ACC112 (cell line): ENCODE results near the gene LRCOL1.

Experiments used
- H2AFZ ChIP-seq: fragments of 200-600 bp; sonication (generic); one replicate; pipeline ENCODE4 v1.6.0; 2017; ENCODE audit warnings: antibody characterized with exemption, low read length; ENCODE audit not compliant: unreplicated experiment
- H3K27ac ChIP-seq: fragments of 200-600 bp; sonication (generic); 2 replicates; pipeline ENCODE4 v1.5.1; 2014; ENCODE audit warnings: low read depth, mild to moderate bottlenecking, antibody characterized with exemption, low read length, moderate library complexity
- H3K27me3 ChIP-seq: fragments of 200-600 bp; sonication (generic); 2 replicates; pipeline ENCODE4 v1.6.1; 2014; ENCODE audit warnings: mild to moderate bottlenecking, antibody characterized with exemption, low read length, moderate library complexity, mixed read lengths; ENCODE audit not compliant: insufficient read depth
- H3K36me3 ChIP-seq: fragments of 200-600 bp; sonication (generic); 2 replicates; pipeline ENCODE4 v1.6.1; 2016; ENCODE audit warnings: mild to moderate bottlenecking, antibody characterized with exemption, low read length, moderate library complexity, mixed read lengths; ENCODE audit not compliant: insufficient read depth
- H3K4me1 ChIP-seq: fragments of 200-600 bp; sonication (generic); one replicate; pipeline ENCODE4 v1.6.1; 2016; ENCODE audit warnings: low read length, mixed read lengths; ENCODE audit not compliant: insufficient read depth, unreplicated experiment, control insufficient read depth
- H3K4me3 ChIP-seq: fragments of 200-600 bp; sonication (generic); 2 replicates; pipeline ENCODE4 v1.5.1; 2014; ENCODE audit warnings: mild to moderate bottlenecking, low read depth, low read length
- H3K79me2 ChIP-seq: fragments of 200-600 bp; sonication (generic); one replicate; pipeline ENCODE4 v1.6.0; 2016; ENCODE audit warnings: low read length; ENCODE audit not compliant: control insufficient read depth, unreplicated experiment, insufficient read depth

Gene LRCOL1

GRCh38 chr12:132569856-132570480, 40.4 kb downstream of the LRCOL1 start:
- H3K36me3 ChIP-seq, result no peaks in the 10 kb centered on the region
- no peaks in the 10 kb centered on the region for H3K79me2 ChIP-seq

GRCh38 chr12:132568826-132569480, 41.4 kb downstream of the LRCOL1 start:
- H3K79me2 ChIP-seq, result peaks cover 1% of the 10 kb centered on the region
- no peak overlapping the region for H3K27ac ChIP-seq
- H3K27me3 ChIP-seq, result no peaks in the 10 kb centered on the region
- H2AFZ ChIP-seq, result no peak overlapping the region
- H3K4me1 ChIP-seq, result no peaks in the 10 kb centered on the region
- H3K36me3 ChIP-seq, result no peaks in the 10 kb centered on the region
- no peak overlapping the region for H3K4me3 ChIP-seq

More at GRCh38 chr12:132569856-132570480, 40.4 kb downstream of the LRCOL1 start:
- Histone ChIP-seq H3K27ac (no peak overlapping the region), H3K4me1 (no peaks in the 10 kb centered on the region), H3K4me3 (no peak overlapping the region), H3K27me3 (no peaks in the 10 kb centered on the region), H2AFZ (no peak overlapping the region)

- Histone ChIP-seq H3K79me2 (peaks cover 4% of the 10 kb centered on the region), H3K27ac (no peak overlapping the region), H3K36me3 (no peaks in the 10 kb centered on the region), H3K27me3 (no peaks in the 10 kb centered on the region), H3K4me3 (no peak overlapping the region), H2AFZ (no peak overlapping the region), H3K4me1 (no peaks in the 10 kb centered on the region)
These were observed 42.1 kb downstream of the LRCOL1 start for GRCh38 chr12:132568301-132568700.

GRCh38 chr12:132566516-132567131, 43.8 kb downstream of the LRCOL1 start:
- H2AFZ ChIP-seq, result no peak overlapping the region
- no peaks in the 10 kb centered on the region for H3K27me3 ChIP-seq
- H3K36me3 ChIP-seq, result no peaks in the 10 kb centered on the region
- no peak overlapping the region for H3K4me3 ChIP-seq
- H3K27ac ChIP-seq, result no peak overlapping the region
- no peaks in the 10 kb centered on the region for H3K4me1 ChIP-seq
- H3K79me2 ChIP-seq, result peaks cover 6% of the 10 kb centered on the region

GRCh38 chr12:132565365-132565764, 45.0 kb downstream of the LRCOL1 start:
- no peaks in the 10 kb centered on the region for H3K27me3 ChIP-seq
- no peak overlapping the region for H3K4me3 ChIP-seq
- no peaks in the 10 kb centered on the region for H3K4me1 ChIP-seq
- H2AFZ ChIP-seq, result no peak overlapping the region
- H3K79me2 ChIP-seq, result peaks cover 8% of the 10 kb centered on the region
- no peak overlapping the region for H3K27ac ChIP-seq
- H3K36me3 ChIP-seq, result no peaks in the 10 kb centered on the region

GRCh38 chr12:132563911-132564310, 46.5 kb downstream of the LRCOL1 start:
- no peaks in the 10 kb centered on the region for H3K4me1 ChIP-seq

GRCh38 chr12:132562489-132563021, 47.8 kb downstream of the LRCOL1 start:
- Histone ChIP-seq H3K27ac (no peak overlapping the region), H3K36me3 (no peaks in the 10 kb centered on the region), H3K79me2 (peaks cover 8% of the 10 kb centered on the region), H3K4me3 (no peak overlapping the region), H3K27me3 (no peaks in the 10 kb centered on the region), H3K4me1 (no peaks in the 10 kb centered on the region), H2AFZ (no peak overlapping the region)

More at GRCh38 chr12:132563911-132564310, 46.5 kb downstream of the LRCOL1 start:
- Histone ChIP-seq H3K79me2 (peaks cover 8% of the 10 kb centered on the region), H3K27ac (no peak overlapping the region), H3K36me3 (no peaks in the 10 kb centered on the region), H3K4me3 (no peak overlapping the region), H2AFZ (no peak overlapping the region), H3K27me3 (no peaks in the 10 kb centered on the region)

GRCh38 chr12:132561427-132562156, 48.8 kb downstream of the LRCOL1 start:
- H3K27ac ChIP-seq, result no peak overlapping the region

GRCh38 chr12:132560614-132561426, 49.6 kb downstream of the LRCOL1 start:
- no peaks in the 10 kb centered on the region for H3K36me3 ChIP-seq
- peak overlapping the region; percentile 88 for H3K4me3 ChIP-seq
- H3K79me2 ChIP-seq, result peaks cover 8% of the 10 kb centered on the region
- H3K27ac ChIP-seq, result no peak overlapping the region
- H3K27me3 ChIP-seq, result no peaks in the 10 kb centered on the region
- no peaks in the 10 kb centered on the region for H3K4me1 ChIP-seq
- no peak overlapping the region for H2AFZ ChIP-seq

More at GRCh38 chr12:132561427-132562156, 48.8 kb downstream of the LRCOL1 start:
- Histone ChIP-seq H2AFZ (no peak overlapping the region), H3K4me3 (no peak overlapping the region), H3K36me3 (no peaks in the 10 kb centered on the region), H3K4me1 (no peaks in the 10 kb centered on the region), H3K79me2 (peaks cover 8% of the 10 kb centered on the region), H3K27me3 (no peaks in the 10 kb centered on the region)

GRCh38 chr12:132560364-132560613, 50.1 kb downstream of the LRCOL1 start:
- no peaks in the 10 kb centered on the region for H3K4me1 ChIP-seq

More at GRCh38 chr12:132560364-132560613, 50.1 kb downstream of the LRCOL1 start:
- no peaks in the 10 kb centered on the region for H3K36me3 ChIP-seq
- no peak overlapping the region for H3K27ac ChIP-seq
- peaks cover 8% of the 10 kb centered on the region for H3K79me2 ChIP-seq
- H3K4me3 ChIP-seq, result peak overlapping the region; percentile 88
- H3K27me3 ChIP-seq, result no peaks in the 10 kb centered on the region
- H2AFZ ChIP-seq, result no peak overlapping the region
